Measurements from ENCODE around the gene OCEL1. TPM values are rescaled to one million over a fixed set of nuclear protein-coding genes. Genes with fewer than 3 reads are reported as not detected.

OCEL1 gene
- total and polyA plus RNA-seq, 2 of the 13 experiments (the other 11 are each of a cell fraction or from before 2014, with no cell fraction given): 10.6 to 17.2 TPM

- no peak for TF ChIP-seq TOE1 (CRISPR knock-in tag; IDR thresholded peaks at IDR 0.05)
- no peak for TF ChIP-seq ZNF678 (CRISPR knock-in tag; IDR thresholded peaks at IDR 0.05)
- no peak for TF ChIP-seq ZBTB4 (CRISPR knock-in tag; IDR thresholded peaks at IDR 0.05; ENCODE audit: borderline replicate concordance)
- no peak for TF ChIP-seq ZNF24 (IDR thresholded peaks at IDR 0.05)
- TF ChIP-seq TBL1XR1 (IDR thresholded peaks at IDR 0.05; ENCODE audit: borderline replicate concordance, low read length, partially characterized antibody): peak; percentile 80
- TF ChIP-seq STAT5B (CRISPR knock-in tag; IDR thresholded peaks at IDR 0.05): no peak
- no peak for TF ChIP-seq POGK (CRISPR knock-in tag; conservative IDR thresholded peaks at IDR 0.05)
- TF ChIP-seq RARG (CRISPR knock-in tag; IDR thresholded peaks at IDR 0.05; ENCODE audit: low read depth): no peak
- TF ChIP-seq MYC (CRISPR knock-in tag; IDR thresholded peaks at IDR 0.05; ENCODE audit: borderline replicate concordance): peak; percentile 85
- no peak for TF ChIP-seq SNRNP70 (IDR thresholded peaks at IDR 0.05; ENCODE audit: low read depth, low read length)
- no peak for TF ChIP-seq HNRNPK (IDR thresholded peaks at IDR 0.05; ENCODE audit: low read depth, low read length, poor library complexity, severe bottlenecking)
- TF ChIP-seq SRF (IDR thresholded peaks at IDR 0.05; ENCODE audit: low read depth, low read length): no peak
- TF ChIP-seq NFE2L1 (CRISPR knock-in tag; IDR thresholded peaks at IDR 0.05; ENCODE audit: borderline replicate concordance): no peak
- TF ChIP-seq ZBTB46 (CRISPR knock-in tag; IDR thresholded peaks at IDR 0.05; ENCODE audit: borderline replicate concordance): no peak; the same call in 1 of the 2 replicates
- no peak for TF ChIP-seq ZSCAN29 (CRISPR knock-in tag; conservative IDR thresholded peaks at IDR 0.05)
- no peak for TF ChIP-seq MTA3 (CRISPR knock-in tag; IDR thresholded peaks at IDR 0.05)
- TF ChIP-seq ZSCAN5A (CRISPR knock-in tag; IDR thresholded peaks at IDR 0.05; ENCODE audit: borderline replicate concordance): no peak
- no peak for TF ChIP-seq ARNTL (CRISPR knock-in tag; IDR thresholded peaks at IDR 0.05)
- no peak for TF ChIP-seq ZNF841 (CRISPR knock-in tag; IDR thresholded peaks at IDR 0.05; ENCODE audit: borderline replicate concordance)
- TF ChIP-seq ZNF414 (CRISPR knock-in tag; IDR thresholded peaks at IDR 0.05): peak; percentile 63; the same call in 1 of the 2 replicates
Observed at GRCh38 chr19:17243830-17244617, 18.0 kb downstream of the OCEL1 start (continued).

All from HepG2 (cell line).